22Rv1 (cell line): ENCODE results near the gene KLK14.

Experiments used
- CTCF ChIP-seq: fragments of 450-650 bp; IDR thresholded peaks from 2 replicates; pipeline ENCODE4 v1.5.1; 2017; ENCODE audit warnings: mild to moderate bottlenecking
- ZFX ChIP-seq: fragments of 450-650 bp; IDR thresholded peaks from 2 replicates; pipeline ENCODE4 v1.6.1; 2017; ENCODE audit warnings: antibody characterized with exemption, borderline replicate concordance

GRCh38 chr19:51078104-51078503 is 4.6 kb downstream of the KLK14 start:
- TF ChIP-seq CTCF, result no peak
- TF ChIP-seq ZFX, result no peak
